HepG2 (cell line): ENCODE data around the gene HTRA2. TPM values are rescaled to one million over a fixed set of nuclear protein-coding genes. Genes with fewer than 3 reads are reported as not detected.
A peak's percentile ranks its signal among the peaks of the same experiment; 100 is the strongest.

Source experiments
- ATAC-seq: fragments of 200-7000 bp; cut with Tn5 transposase; 3 replicates; pipeline ENCODE4 v1.9.1; 2020; ENCODE audit warnings: mild to moderate bottlenecking, moderate library complexity
- BruUV-seq: library from RNA; stranded (reverse); fragments of 400-500 nt; replicated peaks from 2 replicates; lab custom pipeline; 2021; lab: Mats Ljungman, UMichigan
- CTCF ChIA-PET: fragments of 300-600 bp; formaldehyde crosslinking; extraction: SDS; loops from one replicate; lab custom pipeline; 2021; ENCODE audit warnings: low total read pairs, inconsistent platforms, low intra/inter-chr PET ratio; lab: Yijun Ruan, JAX
- POLR2A ChIA-PET: fragments of 350-600 bp; sonication (Branson Sonifier 250); formaldehyde crosslinking; loops from one replicate; lab custom pipeline; 2020; ENCODE audit warnings: antibody characterized with exemption, inconsistent platforms; lab: Yijun Ruan, JAX
- DNase-seq: peaks from one replicate; pipeline ENCODE4 v3.0.0-alpha.2; 2015; ENCODE audit warnings: low spot score
- FAIRE-seq: peaks from 3 replicates; lab custom pipeline; 2011; peaks lifted over from hg19 to GRCh38; lab: Jason Lieb, UNC
- H2AFZ ChIP-seq: one replicate; pipeline ENCODE4 v1.6.1; 2011; ENCODE audit warnings: low read length, inconsistent platforms
- H3K27ac ChIP-seq: fragments of 300-600 bp; 3 replicates; pipeline ENCODE4 v1.8.0; 2011; ENCODE audit warnings: mixed run types, mild to moderate bottlenecking, mixed read lengths, low read length, inconsistent platforms; ENCODE audit not compliant: insufficient read depth; ENCODE audit errors: extremely low read length
- H3K27me3 ChIP-seq, 2 experiments: fragments of 200-600 bp in 1 of 2; 2 replicates in 1 of 2; 3 replicates in 1 of 2; pipeline versions ENCODE4 v1.6.0 to v1.8.0; 2011; ENCODE audit warnings: low read length in 2 of 2, mild to moderate bottlenecking in 2 of 2, moderate library complexity in 2 of 2, inconsistent platforms in 1 of 2; ENCODE audit not compliant: insufficient read depth in 2 of 2, control insufficient read depth in 1 of 2
- H3K36me3 ChIP-seq, 2 experiments: fragments of 200-600 bp in 1 of 2; replicated peaks in 1 of 2; 2 replicates in 1 of 2; 3 replicates in 1 of 2; pipeline versions ENCODE4 v1.5.1 to v1.8.0; 2011; ENCODE audit warnings: low read length in 2 of 2, inconsistent platforms in 1 of 2; ENCODE audit not compliant: insufficient read depth in 2 of 2, control insufficient read depth in 1 of 2
- H3K4me1 ChIP-seq: 2 replicates; pipeline ENCODE4 v1.5.1; 2012; ENCODE audit warnings: low read length, inconsistent platforms; ENCODE audit not compliant: insufficient read depth
- H3K4me2 ChIP-seq: 2 replicates; pipeline ENCODE4 v1.6.0; 2011; ENCODE audit warnings: low read depth, low read length, inconsistent platforms
- H3K4me3 ChIP-seq, 3 experiments: fragments of 200-600 bp in 1 of 3; sonication (generic), shearing (Covaris generic) in 1 of 3; replicated peaks in 1 of 3; 2 replicates each; pipeline ENCODE4 v1.5.1; 2011 to 2016; ENCODE audit warnings: low read length in 3 of 3, inconsistent platforms in 2 of 3, low read depth in 2 of 3, mild to moderate bottlenecking in 2 of 3, control low read depth in 1 of 3, mixed read lengths in 1 of 3; ENCODE audit not compliant: insufficient read depth in 1 of 3
- H3K79me2 ChIP-seq: one replicate; pipeline ENCODE4 v1.6.1; 2011; ENCODE audit warnings: low read length, inconsistent platforms; ENCODE audit not compliant: insufficient read depth
- H3K9ac ChIP-seq: 2 replicates; pipeline ENCODE4 v1.6.0; 2011; ENCODE audit warnings: mild to moderate bottlenecking, low read depth, low read length, inconsistent platforms; ENCODE audit not compliant: insufficient read depth
- H3K9me3 ChIP-seq: 2 replicates; pipeline ENCODE4 v1.5.1; 2012; ENCODE audit warnings: mild to moderate bottlenecking, low read length
- H4K20me1 ChIP-seq: 2 replicates; pipeline ENCODE4 v1.6.0; 2011; ENCODE audit warnings: inconsistent platforms, mild to moderate bottlenecking, low read length, moderate library complexity; ENCODE audit not compliant: insufficient read depth
- ARHGAP35 ChIP-seq: sonication (generic); formaldehyde crosslinking; IDR thresholded peaks from 2 replicates; pipeline ENCODE4 v1.9.0; 2022; ENCODE audit warnings: mild to moderate bottlenecking, inconsistent platforms, moderate library complexity, missing genetic modification reagents, borderline replicate concordance
- GZF1 ChIP-seq: sonication (generic); formaldehyde crosslinking; IDR thresholded peaks from 2 replicates; pipeline ENCODE4 v1.5.1; 2020; ENCODE audit warnings: mild to moderate bottlenecking, missing genetic modification reagents
- HNRNPH1 ChIP-seq: fragments of 200-400 bp; formaldehyde crosslinking; optimal IDR thresholded peaks from 2 replicates; pipeline ENCODE3; 2017; ENCODE audit warnings: mild to moderate bottlenecking, low read depth, low read length
- MIER3 ChIP-seq: IDR thresholded peaks from 2 replicates; pipeline ENCODE4 v1.6.1; 2016; ENCODE audit warnings: missing compliant biosample characterization, borderline replicate concordance
- MYC ChIP-seq: sonication (generic); formaldehyde crosslinking; IDR thresholded peaks from 2 replicates; pipeline ENCODE4 v1.9.0; 2021; ENCODE audit warnings: missing genetic modification reagents, borderline replicate concordance
- NR2C2 ChIP-seq: sonication (generic); formaldehyde crosslinking; IDR thresholded peaks from 2 replicates; pipeline ENCODE4 v1.4.0; 2020; ENCODE audit warnings: missing genetic modification reagents, mild to moderate bottlenecking, moderate library complexity, borderline replicate concordance
- SP4 ChIP-seq: sonication (generic); formaldehyde crosslinking; IDR thresholded peaks from 2 replicates; pipeline ENCODE4 v1.8.1; 2023; ENCODE audit warnings: mild to moderate bottlenecking, missing genetic modification reagents
- ZNF30 ChIP-seq: sonication (generic); formaldehyde crosslinking; IDR thresholded peaks from 2 replicates; pipeline ENCODE4 v1.5.0; 2020; ENCODE audit warnings: mild to moderate bottlenecking, missing genetic modification reagents
- ZNF772 ChIP-seq: sonication (generic); formaldehyde crosslinking; IDR thresholded peaks from 2 replicates; pipeline ENCODE4 v1.5.0; 2020; ENCODE audit warnings: mild to moderate bottlenecking, missing genetic modification reagents
- ZNF800 ChIP-seq: sonication (generic); formaldehyde crosslinking; IDR thresholded peaks from 2 replicates; pipeline ENCODE4 v1.4.0; 2020; ENCODE audit warnings: missing genetic modification reagents
- WGBS: methylation state at CpG from one replicate; pipeline ENCODE4 v1.1.6; 2017; ENCODE audit warnings: low lambda C conversion rate; 5-methylcytosine and 5-hydroxymethylcytosine counted together
- in situ Hi-C: cut with HindIII; loops from 2 replicates; pipeline ENCODE4 v1.10.0; 2017; ENCODE audit warnings: low pct_unique_long_range_greater_than_20kb; ENCODE audit not compliant: extremely low pct_ligation_motif_present
- intact Hi-C: fragments of 100-400 bp; cut with micrococcal nuclease; formaldehyde crosslinking; loops from one replicate; pipeline ENCODE4 v1.10.0; 2022; ENCODE audit not compliant: unreplicated experiment
- polyA plus RNA-seq, 8 experiments: library from polyadenylated mRNA; depleted of rRNA in 3 of 8; stranded (reverse) in 7 of 8; unstranded in 1 of 8; fragments of >200 nt; fragmentation: Illumina TruSeq in 4 of 8; extraction: Trizol in 4 of 8; gene quantifications; 2 replicates each; pipeline versions ENCODE4 v1.2.1 to v1.2.3, GENCODE V29; 2011 to 2016; ENCODE audit warnings: low read depth in 4 of 8, missing spikeins in 1 of 8, mixed read lengths in 1 of 8; ENCODE audit not compliant: insufficient read depth in 1 of 8
- total RNA-seq, 5 experiments: library from RNA; depleted of rRNA; stranded (reverse); fragments of >200 nt; fragmentation: Illumina TruSeq; extraction: Trizol; gene quantifications; 2 replicates each; pipeline ENCODE4 v1.2.3, GENCODE V29; 2016; ENCODE audit warnings: low read depth in 1 of 5
- TF ChIP-seq, protein P1 (sequence below): sonication (generic); formaldehyde crosslinking; IDR thresholded peaks from 2 replicates; pipeline ENCODE4 v1.8.1; 2022; ENCODE audit warnings: low read depth, mild to moderate bottlenecking, missing genetic modification reagents

Gene HTRA2
- total and polyA plus RNA-seq, 2 of the 13 experiments (the other 11 are each of a cell fraction or from before 2014, with no cell fraction given): 47.7 to 50.3 TPM

GRCh38 chr2:74498500-74499266 lies 31.1 kb upstream of the HTRA2 start (continued):
- TF ChIP-seq, protein P1, sequence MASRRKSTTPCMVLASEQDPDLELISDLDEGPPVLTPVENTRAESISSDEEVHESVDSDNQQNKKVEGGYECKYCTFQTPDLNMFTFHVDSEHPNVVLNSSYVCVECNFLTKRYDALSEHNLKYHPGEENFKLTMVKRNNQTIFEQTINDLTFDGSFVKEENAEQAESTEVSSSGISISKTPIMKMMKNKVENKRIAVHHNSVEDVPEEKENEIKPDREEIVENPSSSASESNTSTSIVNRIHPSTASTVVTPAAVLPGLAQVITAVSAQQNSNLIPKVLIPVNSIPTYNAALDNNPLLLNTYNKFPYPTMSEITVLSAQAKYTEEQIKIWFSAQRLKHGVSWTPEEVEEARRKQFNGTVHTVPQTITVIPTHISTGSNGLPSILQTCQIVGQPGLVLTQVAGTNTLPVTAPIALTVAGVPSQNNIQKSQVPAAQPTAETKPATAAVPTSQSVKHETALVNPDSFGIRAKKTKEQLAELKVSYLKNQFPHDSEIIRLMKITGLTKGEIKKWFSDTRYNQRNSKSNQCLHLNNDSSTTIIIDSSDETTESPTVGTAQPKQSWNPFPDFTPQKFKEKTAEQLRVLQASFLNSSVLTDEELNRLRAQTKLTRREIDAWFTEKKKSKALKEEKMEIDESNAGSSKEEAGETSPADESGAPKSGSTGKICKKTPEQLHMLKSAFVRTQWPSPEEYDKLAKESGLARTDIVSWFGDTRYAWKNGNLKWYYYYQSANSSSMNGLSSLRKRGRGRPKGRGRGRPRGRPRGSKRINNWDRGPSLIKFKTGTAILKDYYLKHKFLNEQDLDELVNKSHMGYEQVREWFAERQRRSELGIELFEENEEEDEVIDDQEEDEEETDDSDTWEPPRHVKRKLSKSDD (CRISPR knock-in tag): 0 out of 2 replicates have a peak, but pooled peaks have one; percentile 70
- TF ChIP-seq HNRNPH1 (peak; percentile 8), ZNF30 (CRISPR knock-in tag) (0 out of 2 replicates have a peak, but pooled peaks have one; percentile 71), NR2C2 (CRISPR knock-in tag) (0 out of 2 replicates have a peak, but pooled peaks have one; percentile 4), MYC (CRISPR knock-in tag) (0 out of 2 replicates have a peak, but pooled peaks have one; percentile 8)
- TF ChIP-seq, all 625 proteins: peak for 32

DNA sequence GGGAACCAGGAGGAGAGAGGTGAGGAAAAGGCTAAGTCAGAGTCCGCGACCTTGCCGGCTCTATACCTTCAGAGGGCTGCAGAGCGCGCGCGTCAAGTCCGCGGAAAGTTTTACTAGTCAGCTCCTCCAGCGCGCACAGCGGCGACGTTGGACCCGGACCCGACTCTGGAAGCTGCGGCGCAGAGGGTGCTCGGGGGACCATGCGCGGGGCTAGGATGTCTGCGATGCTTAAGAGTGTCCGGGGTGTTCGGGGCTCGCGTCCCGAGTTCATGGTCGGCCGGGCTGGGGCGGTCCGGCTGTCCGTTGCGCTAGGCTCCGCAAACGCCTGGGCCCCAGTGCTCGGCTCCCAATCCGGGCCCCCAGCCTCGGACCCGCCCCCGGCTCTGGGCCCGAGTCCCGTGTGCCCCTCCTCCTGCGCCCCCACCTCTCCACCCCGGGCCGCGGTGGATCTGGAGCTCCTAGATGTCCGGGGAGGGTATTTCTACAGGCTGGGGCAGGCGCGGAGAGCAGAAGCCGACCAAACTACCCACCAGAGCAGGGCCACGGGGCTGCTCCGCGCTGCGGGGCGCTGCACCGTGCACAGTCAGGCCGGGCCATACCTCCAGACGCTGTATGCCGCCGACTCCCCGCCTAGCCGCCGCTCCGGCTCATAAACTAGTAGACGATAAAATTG lies 30.3 kb upstream of the HTRA2 start, which contains the start of gene LBX2:
LBX2 (minus strand) TSS at position 337 of the 673 bp plus-strand sequence; CDS start at position 271, 66 bp downstream.
- no peaks in the 10 kb centered on the region for H3K9me3 ChIP-seq
- peak; percentile 4 for ATAC-seq
- no peaks in the 10 kb centered on the region for H3K36me3 ChIP-seq
- 71% methylated on average over 60 of the region's 65 CpGs for WGBS
- in situ Hi-C loops: no loop called here
- H2AFZ ChIP-seq: no peak within 1 kb of the TSS
- CTCF ChIA-PET: no interaction called here
- no peaks in the 10 kb centered on the region for H4K20me1 ChIP-seq
- H3K27me3 ChIP-seq: no peaks in the 10 kb centered on the region; a peak in 1 of 5 replicates
- POLR2A ChIA-PET: interaction anchor here (1.0 to 16.5 kb wide), 9 partner anchors 8 to 69 kb away, joined by 3 to 795 read pairs (median 22); partner anchors contain the start of genes AUP1, CCDC142, DQX1 and HTRA2
- peaks cover 30% of the 10 kb centered on the region for H3K79me2 ChIP-seq
- H3K4me1 ChIP-seq: peaks cover 73% of the 10 kb centered on the region
- H3K4me3 ChIP-seq: peak within 1 kb of the TSS; percentile 32 to 66 (median 53); a peak in 5 of 6 replicates
- no peak for FAIRE-seq
- H3K9ac ChIP-seq: peak within 1 kb of the TSS; percentile 50
- DNase-seq: no peak
- intact Hi-C loops: loop anchor here (10.0 kb wide), 1 partner anchor 1805 kb away; no protein-coding TSS in a partner anchor
- no TSS peak for BruUV-seq
- H3K27ac ChIP-seq: peak within 1 kb of the TSS; percentile 70
- H3K4me2 ChIP-seq: peak within 1 kb of the TSS; percentile 92
- TF ChIP-seq SP4 (0 out of 2 replicates have a peak, but pooled peaks have one; percentile 1), ARHGAP35 (0 out of 2 replicates have a peak, but pooled peaks have one; percentile 8), GZF1 (CRISPR knock-in tag) (0 out of 2 replicates have a peak, but pooled peaks have one; percentile 69), MIER3 (CRISPR knock-in tag) (no peak), ZNF800 (CRISPR knock-in tag) (peak; percentile 85; the same call in 1 of the 2 replicates), ZNF772 (CRISPR knock-in tag) (peak; percentile 26; the same call in 1 of the 2 replicates)
